Osteoblast (primary cell): ENCODE data around the gene DNASE1L3. TPM values are rescaled to one million over a fixed set of nuclear protein-coding genes. Genes with fewer than 3 reads are reported as not detected.

Experiments
- DNase-seq: peaks from one replicate; pipeline ENCODE4 v3.0.0; 2011; ENCODE audit warnings: low spot score, mixed read lengths; ENCODE audit not compliant: insufficient read length; ENCODE audit errors: missing footprints
- H2AFZ ChIP-seq: 2 replicates; pipeline ENCODE4 v1.6.0; 2011; ENCODE audit warnings: mild to moderate bottlenecking, low read length
- H3K27ac ChIP-seq: 2 replicates; pipeline ENCODE4 v1.5.1; 2011; ENCODE audit warnings: mild to moderate bottlenecking, low read depth, low read length, moderate library complexity
- H3K27me3 ChIP-seq: 2 replicates; pipeline ENCODE4 v1.6.0; 2012; ENCODE audit warnings: mild to moderate bottlenecking, control low read depth, inconsistent platforms, low read length, moderate library complexity; ENCODE audit not compliant: insufficient read depth
- H3K36me3 ChIP-seq: 2 replicates; pipeline ENCODE4 v1.5.1; 2011; ENCODE audit warnings: mild to moderate bottlenecking, low read length, control low read depth, moderate library complexity; ENCODE audit not compliant: insufficient read depth
- H3K4me1 ChIP-seq: 2 replicates; pipeline ENCODE4 v1.5.1; 2011; ENCODE audit warnings: mild to moderate bottlenecking, low read length, control low read depth, moderate library complexity; ENCODE audit not compliant: insufficient read depth
- H3K4me2 ChIP-seq: 2 replicates; pipeline ENCODE4 v1.6.0; 2011; ENCODE audit warnings: mild to moderate bottlenecking, low read length; ENCODE audit not compliant: insufficient read depth
- H3K4me3 ChIP-seq: fragments of 200-600 bp; sonication (generic); 3 replicates; pipeline ENCODE4 v1.5.1; 2012; ENCODE audit warnings: mild to moderate bottlenecking, low read length, inconsistent platforms; ENCODE audit not compliant: insufficient read depth
- H3K79me2 ChIP-seq: 2 replicates; pipeline ENCODE4 v1.6.0; 2012; ENCODE audit warnings: mild to moderate bottlenecking, low read length, control low read depth, inconsistent platforms; ENCODE audit not compliant: insufficient read depth
- H3K9me3 ChIP-seq: 2 replicates; pipeline ENCODE4 v1.5.1; 2011; ENCODE audit warnings: low read depth, low read length, control low read depth
- H4K20me1 ChIP-seq: 2 replicates; pipeline ENCODE4 v1.6.0; 2012; ENCODE audit warnings: mild to moderate bottlenecking, low read length, control low read depth; ENCODE audit not compliant: insufficient read depth
- total RNA-seq: library from RNA; depleted of rRNA; stranded (reverse); fragments of >200 nt; gene quantifications from 2 replicates; pipeline ENCODE4 v1.2.3, GENCODE V29; 2012
- TF ChIP-seq, protein P1 (sequence below): IDR thresholded peaks from 2 replicates; pipeline ENCODE4 v1.5.1; 2011; ENCODE audit warnings: mild to moderate bottlenecking, low read depth, low read length, moderate library complexity; ENCODE audit errors: extremely low read depth

DNASE1L3 gene
- total RNA-seq, 1 donor, result not detected

DNA sequence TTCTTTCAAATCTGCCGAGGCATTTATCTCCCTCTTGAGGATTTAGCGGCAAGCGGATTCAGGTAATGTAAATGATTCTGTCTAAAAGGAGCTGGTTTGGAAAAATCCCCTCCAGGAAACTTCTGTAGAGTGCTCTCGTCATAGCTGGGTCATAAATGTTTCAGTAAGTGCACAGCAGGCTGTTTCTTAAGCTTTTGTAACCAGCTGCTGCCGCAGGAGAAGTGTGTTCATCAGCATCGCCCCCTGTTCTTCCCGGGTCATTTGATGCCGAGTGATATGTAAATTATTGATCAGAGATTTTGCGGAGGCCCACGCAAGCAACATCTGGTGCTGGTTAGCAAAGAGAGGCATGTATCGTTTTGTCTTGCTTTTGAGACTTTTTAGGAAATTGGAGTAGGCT is 53.1 kb downstream of the DNASE1L3 start:
- H3K9me3 ChIP-seq, result no peaks in the 10 kb centered on the region
- H2AFZ ChIP-seq, result no peak overlapping the region
- H3K27ac ChIP-seq, result no peak overlapping the region
- H3K4me1 ChIP-seq, result peaks cover 11% of the 10 kb centered on the region
- H3K4me3 ChIP-seq, result no peak overlapping the region
- TF ChIP-seq, protein P1, sequence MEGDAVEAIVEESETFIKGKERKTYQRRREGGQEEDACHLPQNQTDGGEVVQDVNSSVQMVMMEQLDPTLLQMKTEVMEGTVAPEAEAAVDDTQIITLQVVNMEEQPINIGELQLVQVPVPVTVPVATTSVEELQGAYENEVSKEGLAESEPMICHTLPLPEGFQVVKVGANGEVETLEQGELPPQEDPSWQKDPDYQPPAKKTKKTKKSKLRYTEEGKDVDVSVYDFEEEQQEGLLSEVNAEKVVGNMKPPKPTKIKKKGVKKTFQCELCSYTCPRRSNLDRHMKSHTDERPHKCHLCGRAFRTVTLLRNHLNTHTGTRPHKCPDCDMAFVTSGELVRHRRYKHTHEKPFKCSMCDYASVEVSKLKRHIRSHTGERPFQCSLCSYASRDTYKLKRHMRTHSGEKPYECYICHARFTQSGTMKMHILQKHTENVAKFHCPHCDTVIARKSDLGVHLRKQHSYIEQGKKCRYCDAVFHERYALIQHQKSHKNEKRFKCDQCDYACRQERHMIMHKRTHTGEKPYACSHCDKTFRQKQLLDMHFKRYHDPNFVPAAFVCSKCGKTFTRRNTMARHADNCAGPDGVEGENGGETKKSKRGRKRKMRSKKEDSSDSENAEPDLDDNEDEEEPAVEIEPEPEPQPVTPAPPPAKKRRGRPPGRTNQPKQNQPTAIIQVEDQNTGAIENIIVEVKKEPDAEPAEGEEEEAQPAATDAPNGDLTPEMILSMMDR, result no peak
- H3K27me3 ChIP-seq, result no peaks in the 10 kb centered on the region
- no peak overlapping the region for H3K4me2 ChIP-seq
- H3K36me3 ChIP-seq, result peaks cover 95% of the 10 kb centered on the region
- H4K20me1 ChIP-seq, result no peaks in the 10 kb centered on the region
- DNase-seq, result no peak
- no peaks in the 10 kb centered on the region for H3K79me2 ChIP-seq

DNA sequence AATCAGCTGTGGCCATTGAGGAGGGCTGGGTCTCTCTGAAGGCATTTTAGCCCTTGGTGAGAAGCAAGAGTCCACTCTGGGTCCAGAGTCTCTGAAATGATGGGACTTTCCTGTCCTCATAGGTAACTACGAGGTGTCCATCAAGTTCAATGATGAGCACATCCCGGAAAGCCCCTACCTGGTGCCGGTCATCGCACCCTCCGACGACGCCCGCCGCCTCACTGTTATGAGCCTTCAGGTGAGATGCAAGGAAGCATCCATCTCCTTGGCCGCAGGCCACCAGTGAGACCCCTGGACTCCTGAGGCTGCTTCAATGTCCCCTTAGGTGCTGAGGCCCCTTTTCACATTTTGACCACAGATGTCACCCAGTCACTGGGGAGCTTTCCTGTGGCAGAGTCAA is 54.9 kb downstream of the DNASE1L3 start:
- Histone ChIP-seq H3K27me3 (no peaks in the 10 kb centered on the region), H4K20me1 (peaks cover 8% of the 10 kb centered on the region), H3K4me1 (no peaks in the 10 kb centered on the region), H3K9me3 (no peaks in the 10 kb centered on the region), H3K79me2 (no peaks in the 10 kb centered on the region), H2AFZ (no peak overlapping the region), H3K36me3 (peaks cover 92% of the 10 kb centered on the region), H3K27ac (no peak overlapping the region), H3K4me3 (no peak overlapping the region), H3K4me2 (no peak overlapping the region)
- DNase-seq, result no peak
- TF ChIP-seq, protein P1, result no peak

DNA sequence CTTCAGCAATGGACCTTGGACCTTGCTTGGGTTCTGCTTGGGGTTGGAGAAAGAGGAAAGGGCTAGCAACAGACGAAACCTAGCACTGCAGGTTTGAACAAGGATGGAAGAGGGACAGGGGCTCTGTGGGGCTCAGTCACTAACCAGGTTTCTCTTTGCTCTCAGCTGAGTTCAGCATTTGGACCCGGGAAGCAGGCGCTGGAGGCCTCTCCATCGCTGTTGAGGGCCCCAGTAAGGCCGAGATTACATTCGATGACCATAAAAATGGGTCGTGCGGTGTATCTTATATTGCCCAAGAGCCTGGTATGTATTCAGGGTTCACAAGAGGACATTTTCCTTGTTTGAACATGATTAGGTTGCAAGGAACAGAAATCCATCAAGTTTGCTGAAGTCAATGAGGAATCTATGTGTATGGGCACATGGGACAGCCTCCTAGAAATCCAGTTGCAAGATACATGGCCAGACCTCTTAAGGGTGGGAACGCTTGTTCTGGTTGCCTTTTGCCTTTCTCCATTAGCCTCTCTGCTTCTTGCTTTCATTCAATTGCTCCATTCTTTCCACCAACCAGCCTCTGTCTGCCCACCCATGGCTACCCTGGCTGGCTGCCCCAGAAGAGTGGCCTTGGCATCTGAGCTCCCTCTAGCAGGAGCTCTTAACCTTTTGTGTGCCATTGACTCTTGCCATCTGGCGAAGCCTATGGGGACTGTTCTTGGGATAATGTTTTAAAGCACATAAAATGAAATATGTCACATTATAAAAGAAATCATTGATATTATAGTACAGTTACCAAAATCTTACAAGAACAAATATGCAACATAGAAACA is 55.9 kb downstream of the DNASE1L3 start:
- H3K36me3 ChIP-seq, result peaks cover 92% of the 10 kb centered on the region
- no peak overlapping the region for H3K27ac ChIP-seq
- H3K27me3 ChIP-seq, result no peaks in the 10 kb centered on the region
- H3K79me2 ChIP-seq, result no peaks in the 10 kb centered on the region
- H4K20me1 ChIP-seq, result peaks cover 8% of the 10 kb centered on the region
- no peaks in the 10 kb centered on the region for H3K4me1 ChIP-seq
- no peaks in the 10 kb centered on the region for H3K9me3 ChIP-seq
- TF ChIP-seq, protein P1, result no peak
- no peak for DNase-seq
- H3K4me2 ChIP-seq, result no peak overlapping the region
- H2AFZ ChIP-seq, result no peak overlapping the region
- no peak overlapping the region for H3K4me3 ChIP-seq

DNA sequence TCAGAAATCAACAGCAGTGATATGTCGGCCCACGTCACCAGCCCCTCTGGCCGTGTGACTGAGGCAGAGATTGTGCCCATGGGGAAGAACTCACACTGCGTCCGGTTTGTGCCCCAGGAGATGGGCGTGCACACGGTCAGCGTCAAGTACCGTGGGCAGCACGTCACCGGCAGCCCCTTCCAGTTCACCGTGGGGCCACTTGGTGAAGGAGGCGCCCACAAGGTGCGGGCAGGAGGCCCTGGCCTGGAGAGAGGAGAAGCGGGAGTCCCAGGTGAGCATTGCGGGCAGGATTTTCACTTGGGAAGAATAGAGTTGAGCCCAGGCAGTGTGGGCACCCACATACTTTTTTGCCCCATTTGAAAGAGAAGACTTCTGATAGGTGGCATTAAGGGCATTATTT is 57.4 kb downstream of the DNASE1L3 start:
- Histone ChIP-seq H3K36me3 (peaks cover 92% of the 10 kb centered on the region), H3K79me2 (no peaks in the 10 kb centered on the region)

More for the DNA sequence above, 57.4 kb downstream of the DNASE1L3 start:
- DNase-seq, result no peak
- Histone ChIP-seq H2AFZ (no peak overlapping the region), H3K4me1 (no peaks in the 10 kb centered on the region), H3K27me3 (no peaks in the 10 kb centered on the region), H3K4me3 (no peak overlapping the region), H3K4me2 (no peak overlapping the region), H3K27ac (no peak overlapping the region), H4K20me1 (peaks cover 8% of the 10 kb centered on the region), H3K9me3 (no peaks in the 10 kb centered on the region)
- TF ChIP-seq, protein P1, result no peak
